CD4-positive, CD25-positive, alpha-beta regulatory T cell (primary cell): ENCODE measurements around the gene MIPEP. TPM values are rescaled to one million over a fixed set of nuclear protein-coding genes. Genes with fewer than 3 reads are reported as not detected.

Experiments used
- ATAC-seq, 2 donors: fragments of 150-1000 bp; cut with Tn5 transposase; one replicate each; pipeline ENCODE4 v1.10.0; 2021; ENCODE audit warnings: low read depth in 2 of 2, moderate number of reproducible peaks in 2 of 2, moderate library complexity in 1 of 2
- DNase-seq, 3 donors: peaks; one replicate each; pipeline versions ENCODE4 v3.0.0 to v3.0.0-alpha.2; 2012 to 2022; ENCODE audit warnings: mixed read lengths in 1 of 3
- H3K27ac ChIP-seq: one replicate; pipeline ENCODE4 v1.7.0; 2013; ENCODE audit warnings: mild to moderate bottlenecking, low read length; ENCODE audit not compliant: insufficient read depth, poor library complexity, severe bottlenecking
- H3K27me3 ChIP-seq: one replicate; pipeline ENCODE4 v1.7.0; 2013; ENCODE audit warnings: low read length; ENCODE audit not compliant: control insufficient read depth, insufficient read depth
- H3K36me3 ChIP-seq: one replicate; pipeline ENCODE4 v1.7.0; 2013; ENCODE audit warnings: mild to moderate bottlenecking, low read length, moderate library complexity; ENCODE audit not compliant: control insufficient read depth, insufficient read depth
- H3K4me1 ChIP-seq: 2 replicates; pipeline ENCODE4 v1.7.0; 2013; ENCODE audit warnings: mild to moderate bottlenecking, low read length; ENCODE audit not compliant: insufficient read depth, control insufficient read depth, poor library complexity, severe bottlenecking
- H3K4me3 ChIP-seq: one replicate; pipeline ENCODE4 v1.7.0; 2013; ENCODE audit warnings: low read depth, mild to moderate bottlenecking, low read length, moderate library complexity
- H3K9me3 ChIP-seq, 2 experiments: 1 replicate in 1 of 2; 2 replicates in 1 of 2; pipeline ENCODE4 v1.7.0; 2013; ENCODE audit warnings: low read length in 2 of 2, mild to moderate bottlenecking in 1 of 2, moderate library complexity in 1 of 2; ENCODE audit not compliant: control insufficient read depth in 2 of 2
- H3K27ac Mint-ChIP-seq, 3 donors: one replicate each; pipeline ENCODE4 v1.8.0; 2020 to 2022; ENCODE audit warnings: mild to moderate bottlenecking in 3 of 3, mixed read lengths in 3 of 3, moderate library complexity in 2 of 3
- H3K27me3 Mint-ChIP-seq: one replicate; pipeline ENCODE4 v1.8.0; 2022; ENCODE audit warnings: mild to moderate bottlenecking, mixed read lengths
- H3K36me3 Mint-ChIP-seq: one replicate; pipeline ENCODE4 v1.8.0; 2020; ENCODE audit warnings: mixed read lengths
- H3K4me1 Mint-ChIP-seq, 4 donors: one replicate each; pipeline ENCODE4 v1.8.0; 2020 to 2022; ENCODE audit warnings: mixed read lengths in 4 of 4, mild to moderate bottlenecking in 1 of 4
- H3K4me3 Mint-ChIP-seq, 4 donors: one replicate each; pipeline ENCODE4 v1.8.0; 2020 to 2022; ENCODE audit warnings: mild to moderate bottlenecking in 4 of 4, mixed read lengths in 4 of 4, moderate library complexity in 3 of 4
- H3K9me3 Mint-ChIP-seq, 7 donors: one replicate each; pipeline ENCODE4 v1.8.0; 2020 to 2022; ENCODE audit warnings: mixed read lengths in 7 of 7, mild to moderate bottlenecking in 3 of 7, moderate library complexity in 2 of 7
- polyA plus RNA-seq, 4 donors: library from polyadenylated mRNA; unstranded; fragments of 300-500 nt; fragmentation: Illumina TruSeq; gene quantifications; one replicate each; pipeline ENCODE4 v1.2.3, GENCODE V29; 2021
- total RNA-seq: library from RNA; stranded (reverse); gene quantifications from one replicate; pipeline ENCODE4 v1.2.3, GENCODE V29; 2022

MIPEP gene
- total and polyA plus RNA-seq, 5 donors from 2014 or later = 4.9 to 22.0 (median 19.3) TPM

- no peak overlapping the region for H3K4me3 Mint-ChIP-seq
- peaks cover 79% of the 10 kb centered on the region for H3K27me3 Mint-ChIP-seq
- H3K4me1 ChIP-seq = no peaks in the 10 kb centered on the region
- no peaks in the 10 kb centered on the region for H3K4me1 Mint-ChIP-seq
- ATAC-seq = no peak
- H3K36me3 Mint-ChIP-seq = no peaks in the 10 kb centered on the region
- H3K27me3 ChIP-seq = peaks cover 22% of the 10 kb centered on the region
- H3K9me3 ChIP-seq = no peaks in the 10 kb centered on the region
- H3K36me3 ChIP-seq = no peaks in the 10 kb centered on the region
- H3K4me3 ChIP-seq = no peak overlapping the region
- H3K9me3 Mint-ChIP-seq = peaks cover 0 to 6% (median 0%) of the 10 kb centered on the region in 7 donors
- H3K27ac ChIP-seq = no peak overlapping the region
- DNase-seq = no peak
- H3K27ac Mint-ChIP-seq = no peak overlapping the region
Observed at GRCh38 chr13:23918208-23918607, 29.0 kb upstream of the MIPEP start.

GRCh38 chr13:23915308-23915707 lies 26.1 kb upstream of the MIPEP start:
- Mint-ChIP-seq H3K4me3 (no peak overlapping the region), H3K4me1 (no peaks in the 10 kb centered on the region), H3K36me3 (no peaks in the 10 kb centered on the region), H3K27ac (no peak overlapping the region), H3K27me3 (peaks cover 87% of the 10 kb centered on the region), H3K9me3 (peaks cover 0 to 1% (median 0%) of the 10 kb centered on the region in 7 donors)
- no peaks in the 10 kb centered on the region for H3K4me1 ChIP-seq
- H3K36me3 ChIP-seq = no peaks in the 10 kb centered on the region
- peaks cover 21% of the 10 kb centered on the region for H3K27me3 ChIP-seq
- ATAC-seq (no peak), DNase-seq (no peak)
- H3K9me3 ChIP-seq = no peaks in the 10 kb centered on the region
- no peak overlapping the region for H3K4me3 ChIP-seq
- H3K27ac ChIP-seq = no peak overlapping the region

- peaks cover 0 to 1% (median 0%) of the 10 kb centered on the region in 7 donors for H3K9me3 Mint-ChIP-seq
- no peak overlapping the region for H3K4me3 ChIP-seq
- H3K36me3 ChIP-seq = no peaks in the 10 kb centered on the region
- no peaks in the 10 kb centered on the region for H3K36me3 Mint-ChIP-seq
- peaks cover 81% of the 10 kb centered on the region for H3K27me3 Mint-ChIP-seq
- ATAC-seq (no peak), DNase-seq (no peak)
- no peak overlapping the region for H3K27ac ChIP-seq
- H3K9me3 ChIP-seq = no peaks in the 10 kb centered on the region
- peaks cover 28% of the 10 kb centered on the region for H3K27me3 ChIP-seq
- H3K4me1 Mint-ChIP-seq = no peaks in the 10 kb centered on the region
- no peak overlapping the region for H3K4me3 Mint-ChIP-seq
- H3K4me1 ChIP-seq = no peaks in the 10 kb centered on the region
- no peak overlapping the region for H3K27ac Mint-ChIP-seq
Observed at GRCh38 chr13:23912469-23912868, 23.3 kb upstream of the MIPEP start.

- Mint-ChIP-seq H3K9me3 (peaks cover 0 to 1% (median 0%) of the 10 kb centered on the region in 7 donors), H3K4me1 (no peaks in the 10 kb centered on the region), H3K27ac (no peak overlapping the region), H3K36me3 (no peaks in the 10 kb centered on the region), H3K27me3 (peaks cover 77% of the 10 kb centered on the region), H3K4me3 (no peak overlapping the region)
- Histone ChIP-seq H3K4me3 (no peak overlapping the region), H3K27ac (no peak overlapping the region), H3K27me3 (peaks cover 19% of the 10 kb centered on the region), H3K36me3 (no peaks in the 10 kb centered on the region), H3K9me3 (no peaks in the 10 kb centered on the region), H3K4me1 (no peaks in the 10 kb centered on the region)
- no peak for DNase-seq
- no peak for ATAC-seq
Observed at GRCh38 chr13:23909606-23910005, 20.4 kb upstream of the MIPEP start.

GRCh38 chr13:23905766-23906165 lies 16.6 kb upstream of the MIPEP start:
- Mint-ChIP-seq H3K36me3 (no peaks in the 10 kb centered on the region), H3K4me1 (peaks cover 0 to 5% (median 3%) of the 10 kb centered on the region in 4 donors), H3K4me3 (no peak overlapping the region), H3K27ac (no peak overlapping the region), H3K9me3 (peaks cover 0 to 5% (median 0%) of the 10 kb centered on the region in 7 donors), H3K27me3 (peaks cover 80% of the 10 kb centered on the region)
- ATAC-seq = no peak
- no peak overlapping the region for H3K4me3 ChIP-seq
- no peaks in the 10 kb centered on the region for H3K9me3 ChIP-seq
- no peaks in the 10 kb centered on the region for H3K36me3 ChIP-seq
- H3K4me1 ChIP-seq = peaks cover 5% of the 10 kb centered on the region
- H3K27me3 ChIP-seq = peaks cover 36% of the 10 kb centered on the region
- H3K27ac ChIP-seq = no peak overlapping the region
- no peak for DNase-seq

- Mint-ChIP-seq H3K9me3 (peaks cover 0 to 5% (median 0%) of the 10 kb centered on the region in 7 donors), H3K27me3 (peaks cover 76% of the 10 kb centered on the region), H3K27ac (no peak overlapping the region), H3K36me3 (no peaks in the 10 kb centered on the region), H3K4me1 (peaks cover 0 to 12% (median 4%) of the 10 kb centered on the region in 4 donors), H3K4me3 (no peak overlapping the region)
- peaks cover 28% of the 10 kb centered on the region for H3K27me3 ChIP-seq
- H3K9me3 ChIP-seq = no peaks in the 10 kb centered on the region
- peaks cover 9% of the 10 kb centered on the region for H3K4me1 ChIP-seq
- H3K36me3 ChIP-seq = no peaks in the 10 kb centered on the region
- ATAC-seq (no peak), DNase-seq (no peak)
- no peak overlapping the region for H3K27ac ChIP-seq
- H3K4me3 ChIP-seq = no peak overlapping the region
Observed at GRCh38 chr13:23903906-23904280, 14.7 kb upstream of the MIPEP start.

- Mint-ChIP-seq H3K9me3 (peaks cover 0 to 5% (median 0%) of the 10 kb centered on the region in 7 donors), H3K4me1 (peaks cover 0 to 12% (median 4%) of the 10 kb centered on the region in 4 donors), H3K27me3 (peaks cover 72% of the 10 kb centered on the region), H3K36me3 (no peaks in the 10 kb centered on the region), H3K4me3 (no peak overlapping the region), H3K27ac (no peak overlapping the region)
- Histone ChIP-seq H3K4me1 (peaks cover 9% of the 10 kb centered on the region), H3K36me3 (no peaks in the 10 kb centered on the region), H3K9me3 (no peaks in the 10 kb centered on the region), H3K27ac (no peak overlapping the region), H3K27me3 (peaks cover 27% of the 10 kb centered on the region), H3K4me3 (no peak overlapping the region)
- DNase-seq (no peak), ATAC-seq (no peak)
Observed at GRCh38 chr13:23902975-23903905, 14.0 kb upstream of the MIPEP start.

GRCh38 chr13:23901365-23901764 lies 12.2 kb upstream of the MIPEP start:
- Mint-ChIP-seq H3K4me1 (peaks cover 0 to 12% (median 4%) of the 10 kb centered on the region in 4 donors), H3K27me3 (peaks cover 65% of the 10 kb centered on the region), H3K9me3 (peaks cover 0 to 5% (median 0%) of the 10 kb centered on the region in 7 donors), H3K4me3 (no peak overlapping the region), H3K27ac (no peak overlapping the region), H3K36me3 (no peaks in the 10 kb centered on the region)
- Histone ChIP-seq H3K27me3 (peaks cover 24% of the 10 kb centered on the region), H3K9me3 (no peaks in the 10 kb centered on the region), H3K4me3 (no peak overlapping the region), H3K27ac (no peak overlapping the region), H3K4me1 (peaks cover 9% of the 10 kb centered on the region), H3K36me3 (no peaks in the 10 kb centered on the region)
- ATAC-seq (no peak), DNase-seq (peak in 1 of 3 donors; percentile 19)
